NT2/D1 (cell line): Measurements from ENCODE around the gene GPR183.

ENCODE experiments used
- SUZ12 ChIP-seq: IDR thresholded peaks from 2 replicates; pipeline ENCODE4 v1.6.1; 2011; ENCODE audit not compliant: insufficient read length, insufficient read depth; ENCODE audit errors: extremely low read depth
- YY1 ChIP-seq: IDR thresholded peaks from 2 replicates; pipeline ENCODE4 v1.6.1; 2011; ENCODE audit not compliant: insufficient read length, insufficient read depth

DNA sequence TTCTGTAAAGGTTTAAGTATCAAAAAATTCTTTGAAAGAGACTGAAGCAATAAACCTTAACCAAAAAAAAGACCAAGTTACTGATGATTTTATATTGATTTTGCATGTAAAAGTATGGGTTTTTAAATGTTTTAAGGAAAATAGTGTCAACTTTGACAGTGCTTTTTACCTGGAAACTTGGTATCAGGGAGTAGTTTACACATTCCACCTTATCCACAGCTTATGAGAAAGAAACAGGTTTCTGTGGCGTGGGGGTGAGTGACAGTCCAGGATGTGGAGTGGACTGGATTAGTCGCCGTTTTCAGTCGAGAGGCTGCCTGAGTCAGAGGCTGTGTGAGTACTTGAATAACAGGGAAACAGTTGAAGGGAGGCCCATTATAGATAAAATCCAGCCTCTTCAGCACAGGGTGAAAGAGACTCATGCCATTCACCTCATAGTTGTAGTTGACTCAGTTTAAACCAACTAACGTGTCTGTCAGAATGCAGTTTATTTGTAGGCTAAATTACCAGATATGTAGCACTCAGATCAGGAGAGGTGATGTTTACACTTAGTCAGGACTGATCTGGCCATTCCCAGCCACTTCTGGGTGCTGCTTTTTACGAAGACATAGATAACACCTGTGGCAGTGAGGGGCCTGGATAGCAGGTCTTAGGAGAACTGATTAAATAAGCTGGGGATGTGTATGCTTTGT, 595 bp upstream of the GPR183 start:
- no peak for TF ChIP-seq SUZ12
- no peak for TF ChIP-seq YY1
